Uterus (tissue), 4 donors: Measurements from ENCODE around the gene FAM53C. TPM values are rescaled to one million over a fixed set of nuclear protein-coding genes. Genes with fewer than 3 reads are reported as not detected.

Experiments used
- DNase-seq, 2 donors: peaks; one replicate each; pipeline ENCODE4 v3.0.0-alpha.2; 2019 to 2020
- H3K27ac ChIP-seq, 2 donors: fragments of 200-600 bp; sonication (generic); 1 replicate in 1 of 2; 2 replicates in 1 of 2; pipeline ENCODE4 v1.5.1; 2016 to 2018
- H3K27me3 ChIP-seq, 2 donors: fragments of 200-600 bp; sonication (generic); one replicate each; pipeline ENCODE4 v1.5.1; 2018 to 2019; ENCODE audit warnings: control low read depth in 1 of 2
- H3K36me3 ChIP-seq, 2 donors: fragments of 200-600 bp; sonication (generic); one replicate each; pipeline ENCODE4 v1.5.1; 2019; ENCODE audit warnings: control low read depth in 1 of 2
- H3K4me1 ChIP-seq, 2 donors: fragments of 200-600 bp; sonication (generic); one replicate each; pipeline ENCODE4 v1.5.1; 2018 to 2019; ENCODE audit warnings: control low read depth in 1 of 2
- H3K4me3 ChIP-seq, 2 donors: fragments of 200-600 bp; sonication (generic); 1 replicate in 1 of 2; 2 replicates in 1 of 2; pipeline ENCODE4 v1.5.1; 2018 to 2019; ENCODE audit warnings: mild to moderate bottlenecking in 1 of 2
- H3K9me3 ChIP-seq, 2 donors: fragments of 200-600 bp; sonication (generic); one replicate each; pipeline ENCODE4 v1.5.1; 2019; ENCODE audit warnings: control low read depth in 1 of 2
- CTCF ChIP-seq, 4 experiments: fragments of 200-600 bp in 2 of 4; fragments of 450-650 bp in 2 of 4; sonication (generic) in 2 of 4; IDR thresholded peaks; one replicate each; pipeline ENCODE4 v1.5.1; 2016 to 2019; ENCODE audit warnings: antibody characterized with exemption in 4 of 4, mild to moderate bottlenecking in 2 of 4, moderate library complexity in 1 of 4
- POLR2A ChIP-seq, 2 donors: fragments of 450-650 bp; IDR thresholded peaks; one replicate each; pipeline ENCODE4 v1.6.1; 2016; ENCODE audit warnings: antibody characterized with exemption in 2 of 2, mild to moderate bottlenecking in 1 of 2, moderate library complexity in 1 of 2
- intact Hi-C: fragments of 100-400 bp; cut with DNase I; formaldehyde crosslinking; loops from one replicate; pipeline ENCODE4 v1.15.1; 2023; ENCODE audit warnings: low total_unique reads
- total RNA-seq, 4 donors: library from RNA; depleted of rRNA in 3 of 4; stranded (reverse); fragments of >200 nt in 3 of 4; gene quantifications; one replicate each; pipeline versions ENCODE4 v1.1.0 to v1.2.4, GENCODE V29; 2014 to 2023
- donor health status: DM: yes; HTN: yes; CAD: no.

FAM53C gene
- total RNA-seq, 4 donors from 2014 or later: 20.0 to 54.4 (median 26.4) TPM

DNA sequence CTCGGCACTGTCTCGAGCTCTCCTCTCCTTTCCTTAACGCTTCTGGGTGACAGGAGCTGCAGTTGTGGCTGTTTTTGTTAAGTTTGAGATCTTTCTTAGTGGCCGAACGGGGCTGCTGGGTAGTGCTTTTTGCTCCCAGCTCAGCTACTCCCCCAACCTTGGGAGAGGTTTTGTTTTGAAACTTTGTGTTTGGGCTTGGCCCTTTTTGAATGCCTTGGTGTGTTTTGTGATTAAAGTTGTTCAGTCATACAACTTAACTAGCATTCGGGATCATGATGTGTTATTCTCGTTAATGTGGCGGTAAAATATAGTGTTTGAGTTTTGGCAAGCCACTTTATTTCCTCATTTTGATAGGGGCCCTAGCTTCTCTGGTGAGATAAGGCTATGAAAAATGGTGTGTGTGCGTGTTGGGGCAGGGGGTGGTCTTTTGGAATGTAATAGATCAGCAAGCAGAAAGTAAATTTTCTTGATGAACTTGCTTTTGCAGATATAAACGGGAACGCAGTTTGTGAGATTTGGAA is 15.6 kb downstream of the FAM53C start:
- H3K9me3 ChIP-seq: no peaks in the 10 kb centered on the region
- H3K4me3 ChIP-seq: peak overlapping the region; percentile 55 to 93
- peak overlapping the region; percentile 95 to 97 for H3K27ac ChIP-seq
- intact Hi-C loops: no loop called here
- H3K36me3 ChIP-seq: no peaks in the 10 kb centered on the region
- peaks cover 7 to 17% of the 10 kb centered on the region in 2 donors for H3K4me1 ChIP-seq
- TF ChIP-seq POLR2A (IDR thresholded peaks at IDR 0.05) (no peak), CTCF (IDR thresholded peaks at IDR 0.05) (no peak)
- no peak for DNase-seq
- H3K27me3 ChIP-seq: no peaks in the 10 kb centered on the region

DNA sequence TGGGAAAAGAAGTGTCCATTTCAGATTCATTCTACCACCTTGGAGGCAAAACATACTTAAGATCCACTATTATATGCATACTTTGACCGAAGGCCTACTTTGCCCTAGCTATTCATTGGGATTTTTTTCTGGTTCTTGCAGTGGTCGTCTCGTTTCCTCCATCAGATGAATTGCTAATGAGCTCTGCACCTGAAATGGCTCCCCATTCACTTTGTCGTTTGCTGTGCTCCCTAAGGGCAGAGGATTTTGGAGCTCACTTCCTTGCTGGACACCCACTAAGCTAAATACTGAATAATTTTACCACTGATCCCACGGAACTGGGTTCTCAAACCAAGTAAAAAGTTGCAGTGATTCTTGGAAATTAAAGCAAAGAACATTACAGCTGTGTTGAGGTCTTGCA is 16.3 kb downstream of the FAM53C start:
- H3K27ac ChIP-seq: peak overlapping the region; percentile 95 to 97
- TF ChIP-seq POLR2A (IDR thresholded peaks at IDR 0.05) (no peak), CTCF (IDR thresholded peaks at IDR 0.05) (no peak)
- intact Hi-C loops: no loop called here

DNA sequence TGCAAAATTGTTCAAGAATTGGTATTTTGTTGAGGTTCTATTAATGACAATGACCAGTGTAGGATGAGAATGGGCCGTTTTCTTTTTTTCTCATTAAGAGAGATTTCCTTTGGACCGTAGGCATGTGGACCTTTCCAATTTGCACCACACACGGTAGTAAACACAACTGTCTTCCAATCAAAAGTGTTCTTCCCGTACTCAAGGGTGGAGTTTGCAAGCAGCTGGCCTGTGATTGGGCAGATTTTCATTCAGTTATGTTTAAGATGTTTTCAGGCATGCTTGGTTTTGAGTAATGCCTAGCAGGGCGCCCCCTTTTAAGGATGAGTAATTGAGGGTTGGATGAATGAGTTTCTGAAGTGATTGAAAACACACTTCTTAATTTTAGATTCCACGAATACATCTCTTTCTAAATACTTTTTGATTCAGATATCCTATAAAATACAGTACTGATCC is 16.9 kb downstream of the FAM53C start:
- intact Hi-C loops: no loop called here
- TF ChIP-seq CTCF (IDR thresholded peaks at IDR 0.05): no peak
- Histone ChIP-seq H3K4me1 (peaks cover 7 to 17% of the 10 kb centered on the region in 2 donors), H3K27ac (peak overlapping the region in 1 of 2 donors; percentile 95), H3K27me3 (no peaks in the 10 kb centered on the region), H3K36me3 (no peaks in the 10 kb centered on the region), H3K4me3 (peak overlapping the region in 1 of 2 donors; percentile 93), H3K9me3 (no peaks in the 10 kb centered on the region)
- no peak for DNase-seq

More for the DNA sequence above, 16.3 kb downstream of the FAM53C start:
- Histone ChIP-seq H3K9me3 (no peaks in the 10 kb centered on the region), H3K4me1 (peaks cover 7 to 17% of the 10 kb centered on the region in 2 donors), H3K27me3 (no peaks in the 10 kb centered on the region), H3K36me3 (no peaks in the 10 kb centered on the region), H3K4me3 (peak overlapping the region in 1 of 2 donors; percentile 93)
- DNase-seq: no peak

DNA sequence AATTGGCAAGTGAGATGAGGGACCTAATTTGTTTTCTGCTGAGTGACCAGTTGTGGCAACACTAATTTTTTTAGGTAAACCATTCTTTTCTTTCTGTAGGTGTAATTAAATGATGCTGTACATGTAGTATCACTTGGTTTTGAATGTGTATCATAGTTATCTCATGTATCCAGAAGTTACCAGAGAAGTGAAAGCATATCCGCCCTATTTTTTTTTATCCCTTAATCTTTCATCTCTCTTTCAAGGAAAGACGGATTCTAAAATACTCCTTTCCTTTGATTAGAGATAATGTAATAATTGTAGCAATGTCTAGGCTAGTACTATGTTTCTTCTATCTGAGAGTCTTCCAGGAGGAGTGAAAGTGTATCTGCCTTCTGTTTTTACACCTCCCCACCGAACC is 21.6 kb downstream of the FAM53C start:
- TF ChIP-seq POLR2A (IDR thresholded peaks at IDR 0.05) (no peak), CTCF (IDR thresholded peaks at IDR 0.05) (no peak)
- DNase-seq: no peak
- intact Hi-C loops: no loop called here
- Histone ChIP-seq H3K36me3 (no peaks in the 10 kb centered on the region), H3K27ac (no peak overlapping the region), H3K9me3 (no peaks in the 10 kb centered on the region), H3K4me1 (peaks cover 7 to 9% of the 10 kb centered on the region in 2 donors), H3K27me3 (no peaks in the 10 kb centered on the region), H3K4me3 (no peak overlapping the region)

DNA sequence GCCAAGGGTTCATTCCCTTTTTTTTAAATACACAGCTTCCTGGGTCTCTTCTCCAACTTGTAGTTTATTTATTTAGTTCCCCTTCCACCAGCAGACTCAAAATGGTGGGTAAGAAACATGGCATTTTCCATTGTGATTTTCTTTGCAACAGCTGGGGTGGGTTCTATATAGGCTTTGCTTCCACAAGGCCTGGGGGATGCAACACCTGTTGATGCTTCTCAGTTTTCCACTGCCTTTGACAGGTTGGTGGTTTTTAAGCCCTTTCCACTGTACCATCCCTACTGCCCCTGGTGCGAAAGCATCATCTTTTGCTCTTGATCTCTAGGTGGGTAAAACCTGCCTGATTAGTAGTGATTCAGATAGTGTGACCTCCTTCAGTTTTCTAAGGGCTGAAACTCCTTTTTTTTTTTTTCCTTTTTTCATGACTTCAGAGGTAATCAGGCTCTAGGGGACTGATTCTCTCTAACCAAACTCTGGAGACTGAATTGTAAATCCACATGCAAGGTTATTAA is 22.9 kb downstream of the FAM53C start:
- TF ChIP-seq POLR2A (IDR thresholded peaks at IDR 0.05) (no peak), CTCF (IDR thresholded peaks at IDR 0.05) (no peak)
- Histone ChIP-seq H3K36me3 (no peaks in the 10 kb centered on the region), H3K27me3 (no peaks in the 10 kb centered on the region), H3K4me1 (no peaks in the 10 kb centered on the region), H3K4me3 (no peak overlapping the region), H3K27ac (no peak overlapping the region), H3K9me3 (no peaks in the 10 kb centered on the region)
- no peak for DNase-seq
- intact Hi-C loops: no loop called here
